Muscle layer of duodenum (tissue), 2 donors: Measurements from ENCODE around the gene SOX13.
"Not testable (repeated sequence)": the region's sequence is repeated elsewhere in the genome, so short reads cannot be mapped to it uniquely, and the experiment has no call there.

Source experiments
- H3K27ac ChIP-seq: one replicate; pipeline ENCODE4 v1.7.0; 2013; ENCODE audit warnings: mild to moderate bottlenecking, low read length
- H3K27me3 ChIP-seq: one replicate; pipeline ENCODE4 v1.7.0; 2013; ENCODE audit warnings: low read depth, mild to moderate bottlenecking, control low read depth, low read length
- H3K36me3 ChIP-seq, 2 donors: one replicate each; pipeline ENCODE4 v1.7.0; 2013; ENCODE audit warnings: low read length in 2 of 2, control low read depth in 1 of 2, mild to moderate bottlenecking in 1 of 2; ENCODE audit not compliant: insufficient read depth in 2 of 2, control insufficient read depth in 1 of 2
- H3K4me1 ChIP-seq, 2 donors: one replicate each; pipeline ENCODE4 v1.7.0; 2013; ENCODE audit warnings: low read length in 2 of 2, mild to moderate bottlenecking in 2 of 2, control low read depth in 1 of 2, moderate library complexity in 1 of 2; ENCODE audit not compliant: insufficient read depth in 2 of 2, control insufficient read depth in 1 of 2
- H3K4me3 ChIP-seq, 2 donors: one replicate each; pipeline ENCODE4 v1.7.0; 2013; ENCODE audit warnings: low read length in 2 of 2, low read depth in 1 of 2, mild to moderate bottlenecking in 1 of 2
- H3K9me3 ChIP-seq, 2 donors: one replicate each; pipeline ENCODE4 v1.7.0; 2013; ENCODE audit warnings: low read length in 2 of 2, control low read depth in 1 of 2, mild to moderate bottlenecking in 1 of 2; ENCODE audit not compliant: control insufficient read depth in 1 of 2
- donor health status: healthy.

SOX13 gene

DNA sequence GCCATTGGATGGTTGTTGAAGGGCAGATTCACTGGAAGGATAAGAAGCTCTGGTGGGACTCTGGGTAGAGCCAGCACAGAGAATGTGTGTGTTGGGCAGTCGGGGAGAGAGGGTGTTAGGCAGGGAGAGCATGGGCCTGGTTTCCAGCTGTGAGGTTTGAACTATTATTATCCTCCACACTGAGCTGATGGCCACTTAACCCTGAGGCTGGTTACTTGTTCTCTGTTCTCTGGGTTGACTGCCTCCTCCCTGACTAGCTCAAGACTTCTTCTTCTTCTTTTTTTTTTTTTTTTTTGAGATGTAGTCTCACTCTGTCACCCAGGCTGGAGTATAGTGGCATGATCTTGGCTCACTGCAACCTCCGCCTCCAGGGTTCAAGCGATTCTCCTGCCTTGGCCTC, 17.2 kb downstream of the SOX13 start:
- not testable (repeated sequence) for H3K27ac ChIP-seq, H3K9me3 ChIP-seq, H3K27me3 ChIP-seq, H3K36me3 ChIP-seq, H3K4me3 ChIP-seq
- H3K4me1 ChIP-seq, result peaks cover 11 to 36% of the 10 kb centered on the region in 2 donors

DNA sequence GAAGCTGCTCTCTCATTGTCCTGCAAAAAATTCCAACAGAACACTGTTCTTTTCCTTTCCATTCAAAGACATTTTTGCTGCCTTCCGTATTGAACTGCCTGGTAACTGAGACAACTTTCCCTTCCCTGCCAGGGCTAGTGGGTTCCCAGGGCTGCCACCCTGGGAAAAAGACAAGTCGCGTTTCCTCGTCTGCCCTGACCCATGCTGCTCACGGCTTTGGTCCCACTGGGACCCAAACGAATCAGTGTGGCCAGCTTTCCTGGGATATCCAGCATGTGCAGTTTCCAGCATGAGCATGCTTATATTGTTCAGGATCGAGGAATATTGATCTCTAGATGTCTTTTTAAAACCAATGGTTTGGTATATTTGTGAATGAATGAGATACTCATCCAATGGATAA, 18.2 kb downstream of the SOX13 start:
- no peaks in the 10 kb centered on the region for H3K27me3 ChIP-seq
- no peaks in the 10 kb centered on the region for H3K9me3 ChIP-seq
- peaks cover 11 to 36% of the 10 kb centered on the region in 2 donors for H3K4me1 ChIP-seq
- no peak overlapping the region for H3K27ac ChIP-seq
- H3K36me3 ChIP-seq, result no peaks in the 10 kb centered on the region
- H3K4me3 ChIP-seq, result no peak overlapping the region

DNA sequence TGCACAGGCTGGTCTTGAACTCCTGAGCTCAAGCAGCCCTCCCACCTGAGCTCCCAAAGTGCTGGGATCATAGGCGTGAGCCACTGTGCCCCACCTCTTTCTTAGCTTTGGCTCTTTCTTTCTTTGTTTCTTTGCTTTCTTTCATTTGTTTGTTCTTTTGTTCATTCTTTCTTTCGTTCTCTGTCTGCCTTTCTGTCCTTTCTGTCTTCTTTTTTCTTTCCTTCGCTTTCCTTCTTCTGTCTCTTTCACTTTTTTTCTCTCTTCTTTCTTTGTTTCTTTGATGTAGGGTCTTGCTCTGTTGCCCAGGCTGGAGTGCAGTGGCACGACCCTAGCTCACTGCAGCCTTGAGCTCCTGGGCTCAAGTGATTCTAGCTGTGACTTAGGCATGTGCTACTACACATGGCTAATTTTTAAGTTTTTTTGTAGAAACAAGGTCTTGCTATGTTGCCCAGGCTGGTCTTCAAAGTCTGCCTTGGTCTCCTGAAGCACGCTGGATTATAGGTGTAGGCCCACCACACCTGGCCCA, 18.9 kb downstream of the SOX13 start:
- Histone ChIP-seq H3K9me3 (no peaks in the 10 kb centered on the region), H3K27ac (no peak overlapping the region), H3K4me1 (peaks cover 11 to 36% of the 10 kb centered on the region in 2 donors)

DNA sequence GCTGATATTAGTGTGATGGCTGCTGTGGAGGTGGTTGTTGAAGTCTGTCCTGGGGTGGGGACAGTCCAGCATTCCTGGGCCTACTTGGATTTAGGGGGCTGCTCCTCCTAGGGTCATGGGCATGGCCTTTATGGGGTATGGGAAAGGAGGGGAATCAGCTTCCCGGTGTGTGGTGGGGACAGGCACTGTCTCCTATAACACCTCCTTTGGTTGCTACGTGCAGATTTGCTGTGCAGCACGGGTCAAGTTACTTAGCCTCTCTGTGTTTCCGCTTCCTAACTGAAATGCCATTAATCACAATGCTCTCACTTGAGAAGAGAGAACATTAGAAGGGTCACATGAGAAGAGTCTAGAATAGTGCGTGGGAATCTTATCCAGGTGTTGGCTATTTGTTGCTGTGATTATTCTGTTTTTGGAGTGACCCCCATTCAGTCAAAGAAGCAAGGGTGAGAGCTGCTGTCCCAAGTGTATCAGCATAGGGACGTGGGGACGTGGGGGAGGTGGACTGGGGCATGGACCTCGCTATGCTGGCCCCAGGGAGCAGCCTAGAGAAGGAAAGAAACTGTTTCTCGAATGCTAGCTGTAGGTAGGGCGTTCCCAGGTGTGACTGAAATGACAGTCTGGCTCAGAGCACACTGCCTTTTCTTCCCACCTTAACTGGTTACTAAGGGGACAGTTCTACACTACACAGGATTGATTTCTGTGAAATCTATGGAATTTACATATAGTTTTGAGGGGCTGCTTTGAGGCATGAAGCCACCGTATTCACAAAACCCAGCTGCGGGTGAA, 19.9 kb downstream of the SOX13 start:
- Histone ChIP-seq H3K27me3 (no peaks in the 10 kb centered on the region), H3K4me1 (peaks cover 11 to 28% of the 10 kb centered on the region in 2 donors), H3K36me3 (no peaks in the 10 kb centered on the region), H3K9me3 (no peaks in the 10 kb centered on the region), H3K4me3 (no peak overlapping the region), H3K27ac (peak overlapping the region; percentile 79)

More for the DNA sequence above, 18.9 kb downstream of the SOX13 start:
- Histone ChIP-seq H3K4me3 (no peak overlapping the region), H3K36me3 (no peaks in the 10 kb centered on the region), H3K27me3 (no peaks in the 10 kb centered on the region)

DNA sequence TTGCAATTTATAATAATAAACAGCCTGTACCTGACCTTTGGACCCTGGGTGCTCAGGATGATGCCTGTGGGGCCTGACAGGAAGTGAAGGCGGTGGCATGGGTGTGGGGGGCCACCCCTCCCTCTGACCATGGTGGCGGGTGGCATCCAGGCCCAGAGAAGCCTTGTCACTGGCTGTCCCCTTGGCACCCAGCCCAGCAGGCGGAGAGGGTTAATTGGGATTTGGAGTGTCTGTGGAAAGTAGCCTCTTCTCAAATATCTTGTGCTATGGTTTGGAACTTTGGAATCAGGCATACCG, 20.5 kb downstream of the SOX13 start:
- Histone ChIP-seq H3K9me3 (no peaks in the 10 kb centered on the region), H3K27ac (peak overlapping the region; percentile 79), H3K36me3 (no peaks in the 10 kb centered on the region), H3K27me3 (no peaks in the 10 kb centered on the region), H3K4me1 (peaks cover 11 to 23% of the 10 kb centered on the region in 2 donors), H3K4me3 (no peak overlapping the region)

DNA sequence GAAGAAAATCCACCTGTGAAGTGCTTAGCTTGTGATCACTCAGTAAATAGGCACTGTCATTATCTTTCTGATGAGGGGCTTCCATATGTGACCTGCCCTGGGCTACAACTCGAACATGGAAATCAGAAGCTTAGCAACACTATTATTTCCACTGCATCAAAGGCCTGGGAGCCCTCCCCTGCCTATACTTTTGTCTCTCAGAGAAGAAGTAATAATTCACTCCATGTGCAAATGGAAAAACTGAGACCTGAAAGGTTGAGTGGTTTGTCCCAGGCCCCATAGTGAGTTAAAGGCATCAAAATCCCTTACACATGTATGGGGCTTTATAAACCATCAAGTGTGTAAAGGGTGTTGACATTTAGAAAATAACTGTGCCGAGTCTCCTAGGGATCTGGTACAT, 20.9 kb downstream of the SOX13 start:
- Histone ChIP-seq H3K9me3 (no peaks in the 10 kb centered on the region), H3K4me3 (no peak overlapping the region), H3K27me3 (no peaks in the 10 kb centered on the region), H3K4me1 (peaks cover 11 to 19% of the 10 kb centered on the region in 2 donors), H3K36me3 (no peaks in the 10 kb centered on the region), H3K27ac (peak overlapping the region; percentile 79)

DNA sequence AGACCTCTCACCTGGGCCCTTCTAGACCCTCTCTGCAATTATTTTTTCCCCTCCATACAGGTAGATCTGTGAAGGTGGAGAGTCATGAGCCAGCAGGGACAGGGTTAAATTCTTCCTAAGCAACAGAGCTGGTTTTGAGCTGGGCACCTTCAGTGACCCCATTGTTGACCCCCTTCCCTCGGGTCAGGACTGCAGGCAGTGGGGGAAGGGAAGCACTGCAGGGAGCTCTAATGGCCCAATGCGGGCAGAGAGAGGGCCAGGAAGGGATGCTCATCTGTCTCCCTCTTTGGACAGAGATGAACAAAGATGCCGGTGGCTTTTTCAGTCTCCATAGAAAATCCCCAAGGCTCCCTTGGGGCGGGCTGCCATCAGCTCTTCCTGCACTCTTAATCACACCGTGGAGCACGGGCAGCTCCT, 21.4 kb downstream of the SOX13 start:
- Histone ChIP-seq H3K27me3 (no peaks in the 10 kb centered on the region), H3K4me3 (no peak overlapping the region), H3K4me1 (peaks cover 9 to 15% of the 10 kb centered on the region in 2 donors), H3K27ac (no peak overlapping the region), H3K9me3 (no peaks in the 10 kb centered on the region), H3K36me3 (no peaks in the 10 kb centered on the region)

DNA sequence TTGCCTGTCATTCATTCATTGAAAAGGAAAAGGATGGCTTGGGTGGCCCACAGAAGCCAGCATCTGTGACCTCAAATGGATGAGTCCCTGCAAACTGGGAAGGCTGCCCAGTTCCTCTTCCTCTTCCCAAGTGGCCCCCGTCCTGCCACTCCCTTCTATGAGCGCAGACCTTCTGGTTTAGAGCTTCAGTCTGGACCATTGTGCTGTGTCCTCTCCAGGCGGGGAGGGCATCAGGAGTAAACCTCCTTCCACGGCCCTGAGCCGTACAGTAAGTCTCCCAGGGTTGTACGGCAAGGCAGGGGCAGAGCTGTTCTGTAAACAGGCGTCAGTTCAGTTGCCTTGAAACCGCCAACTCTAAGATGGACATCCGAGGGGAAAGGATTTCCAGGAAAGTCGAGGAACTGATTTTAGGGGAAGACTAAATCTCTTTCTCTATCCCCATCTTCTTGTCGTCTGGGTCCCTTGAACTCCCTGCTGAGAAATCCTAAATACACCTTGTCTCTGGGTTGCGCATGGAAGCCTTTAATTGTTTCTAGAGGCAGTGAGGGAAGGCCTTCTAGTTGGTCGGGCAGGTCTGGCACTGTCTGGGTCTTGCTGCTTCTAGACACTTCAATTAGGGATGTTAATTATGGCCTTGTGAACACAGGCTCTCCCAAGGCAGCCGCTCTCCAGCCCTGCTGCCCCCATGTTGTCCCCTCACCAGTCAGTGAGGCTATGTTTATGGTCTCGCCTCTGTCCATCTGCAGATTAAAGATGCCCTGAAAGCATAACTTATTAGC, 22.1 kb downstream of the SOX13 start:
- no peak overlapping the region for H3K27ac ChIP-seq
- peaks cover 7 to 15% of the 10 kb centered on the region in 2 donors for H3K4me1 ChIP-seq
- H3K9me3 ChIP-seq, result no peaks in the 10 kb centered on the region
- H3K36me3 ChIP-seq, result no peaks in the 10 kb centered on the region
- H3K4me3 ChIP-seq, result no peak overlapping the region
- H3K27me3 ChIP-seq, result no peaks in the 10 kb centered on the region

DNA sequence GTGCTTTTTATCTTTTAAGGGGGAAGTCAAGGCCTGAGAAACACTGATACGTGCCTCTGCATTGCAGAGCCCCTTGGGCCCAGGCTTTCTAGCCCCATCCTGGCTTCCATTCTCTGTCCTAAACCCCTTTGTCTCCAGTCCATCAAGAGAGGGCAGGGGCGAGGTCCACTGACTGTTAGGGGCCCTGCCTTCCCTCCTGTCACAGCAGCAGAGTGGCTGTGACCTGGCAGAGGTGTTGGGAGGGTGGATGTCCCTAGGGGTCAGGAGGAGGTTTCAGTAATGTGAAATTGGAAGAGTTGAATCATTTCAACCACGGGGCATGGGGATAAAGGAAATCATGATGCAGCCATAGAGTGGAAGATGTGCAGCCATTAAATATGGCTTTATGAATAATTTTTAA, 24.0 kb downstream of the SOX13 start:
- no peaks in the 10 kb centered on the region for H3K27me3 ChIP-seq
- no peak overlapping the region for H3K4me3 ChIP-seq
- peaks cover 4 to 19% of the 10 kb centered on the region in 2 donors for H3K4me1 ChIP-seq
- no peaks in the 10 kb centered on the region for H3K9me3 ChIP-seq
- no peaks in the 10 kb centered on the region for H3K36me3 ChIP-seq
- H3K27ac ChIP-seq, result no peak overlapping the region

DNA sequence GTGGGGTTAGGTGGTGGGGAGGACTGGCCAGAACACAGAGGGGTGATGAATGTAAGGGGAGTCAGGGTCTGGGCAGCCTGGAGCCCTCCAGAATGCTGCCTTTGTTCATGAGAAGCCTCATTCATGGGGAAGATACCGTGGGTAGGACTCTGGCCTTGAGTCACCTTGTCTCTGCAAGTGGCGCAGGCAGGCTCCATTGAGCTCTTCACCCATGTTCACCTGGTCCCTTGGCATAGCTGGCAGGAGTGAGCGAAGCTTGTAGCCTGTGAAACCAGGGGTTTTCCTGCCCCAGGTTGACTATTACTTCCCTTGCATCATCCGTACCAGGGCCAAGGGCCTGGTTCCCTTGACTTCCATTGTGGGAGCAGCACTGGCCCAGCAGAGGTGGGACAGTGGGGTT, 25.8 kb downstream of the SOX13 start:
- Histone ChIP-seq H3K27me3 (no peaks in the 10 kb centered on the region), H3K4me1 (peaks cover 14 to 33% of the 10 kb centered on the region in 2 donors), H3K4me3 (no peak overlapping the region), H3K36me3 (no peaks in the 10 kb centered on the region), H3K9me3 (no peaks in the 10 kb centered on the region), H3K27ac (no peak overlapping the region)

DNA sequence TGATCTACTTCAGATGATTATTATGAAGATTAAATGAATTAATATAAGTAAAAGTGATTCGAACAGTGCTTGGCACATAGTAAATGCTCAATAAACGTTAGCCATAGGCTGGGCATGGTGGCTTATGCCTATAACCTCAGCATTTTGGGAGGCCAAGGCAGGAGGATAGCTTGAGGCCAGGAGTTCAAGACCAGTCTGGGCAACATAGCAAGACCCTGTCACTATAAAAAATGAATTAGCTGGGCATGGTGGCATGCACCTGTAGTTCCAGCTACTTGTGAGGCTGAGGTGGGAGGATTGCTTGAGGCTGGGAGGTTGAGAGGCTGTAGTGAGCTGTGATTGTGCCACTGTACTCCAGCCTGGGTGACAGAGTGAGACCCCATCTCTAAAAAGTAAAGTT, 26.8 kb downstream of the SOX13 start:
- H3K36me3 ChIP-seq, H3K4me3 ChIP-seq, H3K27me3 ChIP-seq, H3K9me3 ChIP-seq, H3K27ac ChIP-seq: not testable (repeated sequence)
- H3K4me1 ChIP-seq, result peaks cover 14 to 28% of the 10 kb centered on the region in 2 donors
